Smooth muscle cell (in vitro differentiated cells): ENCODE results near the gene PCSK5. TPM values are rescaled to one million over a fixed set of nuclear protein-coding genes. Genes with fewer than 3 reads are reported as not detected.

ENCODE experiments used
- DNase-seq: peaks from one replicate; lab custom pipeline; 2025; ENCODE audit not compliant: unreplicated experiment; lab: John Stamatoyannopoulos, UW
- H2AFZ ChIP-seq: fragments of 200-600 bp; sonication (generic); 2 replicates; pipeline ENCODE4 v1.6.0; 2016; ENCODE audit warnings: antibody characterized with exemption, low read depth, mild to moderate bottlenecking
- H3F3A ChIP-seq: fragments of 200-600 bp; sonication (generic); 2 replicates; pipeline ENCODE4 v1.6.0; 2017; ENCODE audit warnings: antibody characterized with exemption, low read depth
- H3K27ac ChIP-seq: fragments of 200-600 bp; sonication (generic); 2 replicates; pipeline ENCODE4 v1.5.1; 2016; ENCODE audit warnings: low read depth, mild to moderate bottlenecking
- H3K27me3 ChIP-seq: fragments of 200-600 bp; sonication (generic); 2 replicates; pipeline ENCODE4 v1.6.1; 2016; ENCODE audit warnings: low read depth, mild to moderate bottlenecking
- H3K36me3 ChIP-seq: fragments of 200-600 bp; sonication (generic); 2 replicates; pipeline ENCODE4 v1.5.1; 2016; ENCODE audit warnings: low read depth
- H3K4me1 ChIP-seq: fragments of 200-600 bp; sonication (generic); 2 replicates; pipeline ENCODE4 v1.5.1; 2016; ENCODE audit warnings: low read depth
- H3K4me2 ChIP-seq: fragments of 200-600 bp; sonication (generic); 2 replicates; pipeline ENCODE4 v1.6.0; 2016; ENCODE audit warnings: mild to moderate bottlenecking
- H3K4me3 ChIP-seq: fragments of 200-600 bp; sonication (generic); 2 replicates; pipeline ENCODE4 v1.5.1; 2016; ENCODE audit warnings: mild to moderate bottlenecking
- H3K79me2 ChIP-seq: fragments of 200-600 bp; sonication (generic); 2 replicates; pipeline ENCODE4 v1.6.0; 2016; ENCODE audit warnings: low read depth, mild to moderate bottlenecking
- H3K9ac ChIP-seq: fragments of 200-600 bp; sonication (generic); 2 replicates; pipeline ENCODE4 v1.6.0; 2016; ENCODE audit warnings: low read depth
- H3K9me3 ChIP-seq: fragments of 200-600 bp; sonication (generic); replicated peaks from 2 replicates; pipeline ENCODE4 v1.5.1; 2016; ENCODE audit warnings: low read depth
- H4K20me1 ChIP-seq: fragments of 200-600 bp; sonication (generic); 2 replicates; pipeline ENCODE4 v1.6.0; 2016; ENCODE audit warnings: low read depth
- WGBS: methylation state at CpG from one replicate; pipeline ENCODE4 v1.1.7; 2016; ENCODE audit warnings: low lambda C conversion rate; 5-methylcytosine and 5-hydroxymethylcytosine counted together
- polyA plus RNA-seq: library from polyadenylated mRNA; unstranded; fragments of >200 nt; fragmentation: Nextera tagmentation; extraction: Ambion mirVana; gene quantifications from 2 replicates; pipeline ENCODE4 v1.2.1, GENCODE V29; 2016
- total RNA-seq: library from RNA; depleted of rRNA; stranded (reverse); fragments of >200 nt; gene quantifications from 2 replicates; pipeline ENCODE4 v1.2.3, GENCODE V29; 2014
- TF ChIP-seq, protein P1 (sequence below): fragments of 200-600 bp; sonication (generic); IDR thresholded peaks from 2 replicates; pipeline ENCODE4 v1.5.1; 2017; ENCODE audit warnings: borderline replicate concordance, mild to moderate bottlenecking, antibody characterized with exemption; ENCODE audit not compliant: insufficient read depth, poor library complexity, severe bottlenecking

Gene PCSK5
- total and polyA plus RNA-seq, 2 experiments from 2014 or later: 2.3 to 2.8 TPM

- no peaks in the 10 kb centered on the region for H3K27me3 ChIP-seq
- no peaks in the 10 kb centered on the region for H4K20me1 ChIP-seq
- H3K4me1 ChIP-seq: no peaks in the 10 kb centered on the region
- H3F3A ChIP-seq: no peaks in the 10 kb centered on the region
- no peaks in the 10 kb centered on the region for H3K36me3 ChIP-seq
- no peak overlapping the region for H3K4me3 ChIP-seq
- DNase-seq: no peak
- no peak overlapping the region for H3K4me2 ChIP-seq
- no peak overlapping the region for H3K9ac ChIP-seq
- H3K9me3 ChIP-seq: no peaks in the 10 kb centered on the region
- H3K79me2 ChIP-seq: no peaks in the 10 kb centered on the region
- H2AFZ ChIP-seq: no peak overlapping the region
- H3K27ac ChIP-seq: no peak overlapping the region
- 97% methylated on average over 8 of the region's 8 CpGs for WGBS
- TF ChIP-seq, protein P1, sequence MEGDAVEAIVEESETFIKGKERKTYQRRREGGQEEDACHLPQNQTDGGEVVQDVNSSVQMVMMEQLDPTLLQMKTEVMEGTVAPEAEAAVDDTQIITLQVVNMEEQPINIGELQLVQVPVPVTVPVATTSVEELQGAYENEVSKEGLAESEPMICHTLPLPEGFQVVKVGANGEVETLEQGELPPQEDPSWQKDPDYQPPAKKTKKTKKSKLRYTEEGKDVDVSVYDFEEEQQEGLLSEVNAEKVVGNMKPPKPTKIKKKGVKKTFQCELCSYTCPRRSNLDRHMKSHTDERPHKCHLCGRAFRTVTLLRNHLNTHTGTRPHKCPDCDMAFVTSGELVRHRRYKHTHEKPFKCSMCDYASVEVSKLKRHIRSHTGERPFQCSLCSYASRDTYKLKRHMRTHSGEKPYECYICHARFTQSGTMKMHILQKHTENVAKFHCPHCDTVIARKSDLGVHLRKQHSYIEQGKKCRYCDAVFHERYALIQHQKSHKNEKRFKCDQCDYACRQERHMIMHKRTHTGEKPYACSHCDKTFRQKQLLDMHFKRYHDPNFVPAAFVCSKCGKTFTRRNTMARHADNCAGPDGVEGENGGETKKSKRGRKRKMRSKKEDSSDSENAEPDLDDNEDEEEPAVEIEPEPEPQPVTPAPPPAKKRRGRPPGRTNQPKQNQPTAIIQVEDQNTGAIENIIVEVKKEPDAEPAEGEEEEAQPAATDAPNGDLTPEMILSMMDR: no peak
Observed at GRCh38 chr9:75992482-75993206, 102.2 kb downstream of the PCSK5 start.

- no peak overlapping the region for H2AFZ ChIP-seq
Observed at GRCh38 chr9:75993434-75993833, 103.0 kb downstream of the PCSK5 start.

DNA sequence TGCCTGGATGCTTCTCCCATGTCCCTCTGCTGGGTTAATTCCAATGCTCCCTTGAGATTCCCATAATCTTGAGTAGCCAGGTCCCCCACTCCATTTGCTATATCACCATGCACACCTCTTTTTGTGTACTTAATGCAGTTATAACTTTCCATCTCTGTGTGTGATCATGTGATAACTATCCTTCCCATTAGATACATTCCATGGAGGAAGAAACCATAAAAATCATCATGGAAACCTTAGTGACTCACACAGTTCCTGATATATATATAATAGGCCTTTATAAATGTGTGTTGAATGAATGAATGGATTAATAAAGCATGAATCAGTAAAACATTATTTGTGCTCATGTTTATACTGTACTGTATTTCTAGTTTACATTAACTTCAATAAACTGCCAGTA lies 104.6 kb downstream of the PCSK5 start:
- Histone ChIP-seq H3K79me2 (no peaks in the 10 kb centered on the region), H3K27ac (no peak overlapping the region), H3F3A (no peaks in the 10 kb centered on the region), H3K9ac (no peak overlapping the region), H4K20me1 (no peaks in the 10 kb centered on the region), H3K9me3 (no peaks in the 10 kb centered on the region), H3K4me1 (no peaks in the 10 kb centered on the region), H3K4me2 (no peak overlapping the region), H3K4me3 (no peak overlapping the region), H2AFZ (no peak overlapping the region), H3K27me3 (no peaks in the 10 kb centered on the region), H3K36me3 (no peaks in the 10 kb centered on the region)
- DNase-seq: no peak
- TF ChIP-seq, protein P1: no peak

More at GRCh38 chr9:75993434-75993833, 103.0 kb downstream of the PCSK5 start:
- H3K9me3 ChIP-seq: no peaks in the 10 kb centered on the region
- 62% methylated on average over 3 of the region's 3 CpGs for WGBS
- no peak overlapping the region for H3K9ac ChIP-seq
- no peaks in the 10 kb centered on the region for H3K79me2 ChIP-seq
- TF ChIP-seq, protein P1: no peak
- no peaks in the 10 kb centered on the region for H3K36me3 ChIP-seq
- no peaks in the 10 kb centered on the region for H4K20me1 ChIP-seq
- no peaks in the 10 kb centered on the region for H3F3A ChIP-seq
- H3K4me1 ChIP-seq: no peaks in the 10 kb centered on the region
- no peak overlapping the region for H3K27ac ChIP-seq
- no peak for DNase-seq
- no peak overlapping the region for H3K4me2 ChIP-seq
- H3K4me3 ChIP-seq: no peak overlapping the region
- H3K27me3 ChIP-seq: no peaks in the 10 kb centered on the region

DNA sequence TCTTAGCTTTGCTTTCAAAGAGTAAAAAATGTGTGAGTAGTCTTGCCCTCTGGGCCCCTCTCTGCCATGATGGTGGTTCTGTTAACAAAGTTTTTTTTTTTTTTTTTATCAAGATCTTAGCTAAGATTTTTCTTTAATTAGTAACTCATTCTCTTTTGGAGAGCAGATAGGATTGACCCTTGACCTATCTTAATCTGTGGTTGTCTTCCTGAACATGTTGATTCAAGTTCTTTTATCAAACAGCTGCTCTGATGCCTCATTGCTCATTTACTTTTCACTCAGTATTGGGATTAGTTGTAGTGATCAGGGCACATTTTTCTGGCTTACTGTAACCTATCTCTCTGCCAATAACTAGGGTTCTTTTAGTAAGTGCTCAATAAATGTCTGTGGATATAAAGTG lies 106.3 kb downstream of the PCSK5 start:
- DNase-seq: no peak
- H3K4me2 ChIP-seq: no peak overlapping the region
- TF ChIP-seq, protein P1: no peak

More for the DNA sequence above, 106.3 kb downstream of the PCSK5 start:
- Histone ChIP-seq H3K27me3 (no peaks in the 10 kb centered on the region), H3K9ac (no peak overlapping the region), H3K4me1 (no peaks in the 10 kb centered on the region), H3K27ac (no peak overlapping the region), H3K79me2 (no peaks in the 10 kb centered on the region), H3K9me3 (no peaks in the 10 kb centered on the region), H2AFZ (no peak overlapping the region), H3K4me3 (no peak overlapping the region), H4K20me1 (no peaks in the 10 kb centered on the region), H3K36me3 (no peaks in the 10 kb centered on the region), H3F3A (no peaks in the 10 kb centered on the region)
